Measurements from ENCODE around the gene SCRN3. TPM values are rescaled to one million over a fixed set of nuclear protein-coding genes. Genes with fewer than 3 reads are reported as not detected.
"Not testable (repeated sequence)": the region's sequence is repeated elsewhere in the genome, so short reads cannot be mapped to it uniquely, and the experiment has no call there.

Gene SCRN3
- 17.3 and 17.4 TPM in 2 replicates for total RNA-seq

GRCh38 chr2:174395284-174395968 is at the start of gene SCRN3:
TSS of gene SCRN3 (plus strand) at chr2:174395730. CDS start at chr2:174398284, 2,554 bp downstream.
- Mint-ChIP-seq H3K9me3 (no peaks in the 10 kb centered on the region), H3K4me1 (ENCODE audit: low read depth) (peaks cover 27% of the 10 kb centered on the region), H3K27me3 (ENCODE audit: low read depth) (no peaks in the 10 kb centered on the region), H3K27ac (peak within 1 kb of the TSS; percentile 99), H3K36me3 (ENCODE audit: low read depth) (peaks cover 26% of the 10 kb centered on the region), H3K4me3 (ENCODE audit: low read depth) (peak within 1 kb of the TSS; percentile 99)
- intact Hi-C loops (cut with micrococcal nuclease) = loop anchor here (5.0 to 10.0 kb wide), 4 partner anchors 97 to 433 kb away; partner anchors contain the start of gene OLA1
- peak; percentile 70 for DNase-seq (ENCODE audit: low spot score)

- Mint-ChIP-seq H3K9me3 (no peaks in the 10 kb centered on the region), H3K36me3 (ENCODE audit: low read depth) (peaks cover 10% of the 10 kb centered on the region), H3K27ac (no peak overlapping the region), H3K4me3 (ENCODE audit: low read depth) (no peak overlapping the region), H3K27me3 (ENCODE audit: low read depth) (peaks cover 14% of the 10 kb centered on the region), H3K4me1 (ENCODE audit: low read depth) (no peaks in the 10 kb centered on the region)
- intact Hi-C loops (cut with micrococcal nuclease) = no loop called here
- DNase-seq (ENCODE audit: low spot score) = no peak
These were observed 45.5 kb upstream of the SCRN3 start for GRCh38 chr2:174350018-174350417.

GRCh38 chr2:174350593-174351181 is 44.8 kb upstream of the SCRN3 start:
- peaks cover 10% of the 10 kb centered on the region for H3K36me3 Mint-ChIP-seq (ENCODE audit: low read depth)

GRCh38 chr2:174353004-174353403 is 42.5 kb upstream of the SCRN3 start:
- DNase-seq (ENCODE audit: low spot score) = no peak
- Mint-ChIP-seq H3K9me3 (no peaks in the 10 kb centered on the region), H3K4me1 (ENCODE audit: low read depth) (no peaks in the 10 kb centered on the region), H3K36me3 (ENCODE audit: low read depth) (peaks cover 10% of the 10 kb centered on the region), H3K27ac (no peak overlapping the region), H3K4me3 (ENCODE audit: low read depth) (no peak overlapping the region), H3K27me3 (ENCODE audit: low read depth) (no peaks in the 10 kb centered on the region)
- intact Hi-C loops (cut with micrococcal nuclease) = no loop called here

More at GRCh38 chr2:174350593-174351181, 44.8 kb upstream of the SCRN3 start:
- no peaks in the 10 kb centered on the region for H3K9me3 Mint-ChIP-seq
- H3K27me3 Mint-ChIP-seq (ENCODE audit: low read depth) = peaks cover 9% of the 10 kb centered on the region
- no peak for DNase-seq (ENCODE audit: low spot score)
- no peak overlapping the region for H3K4me3 Mint-ChIP-seq (ENCODE audit: low read depth)
- H3K27ac Mint-ChIP-seq = no peak overlapping the region
- no peaks in the 10 kb centered on the region for H3K4me1 Mint-ChIP-seq (ENCODE audit: low read depth)
- intact Hi-C loops (cut with micrococcal nuclease) = no loop called here

GRCh38 chr2:174356347-174356746 is 39.2 kb upstream of the SCRN3 start:
- H3K4me3 Mint-ChIP-seq (ENCODE audit: low read depth) = no peak overlapping the region
- no peaks in the 10 kb centered on the region for H3K27me3 Mint-ChIP-seq (ENCODE audit: low read depth)
- H3K27ac Mint-ChIP-seq = no peak overlapping the region
- intact Hi-C loops (cut with micrococcal nuclease) = no loop called here
- H3K9me3 Mint-ChIP-seq = no peaks in the 10 kb centered on the region
- DNase-seq (ENCODE audit: low spot score) = no peak
- H3K36me3 Mint-ChIP-seq (ENCODE audit: low read depth) = peaks cover 12% of the 10 kb centered on the region
- no peaks in the 10 kb centered on the region for H3K4me1 Mint-ChIP-seq (ENCODE audit: low read depth)

- DNase-seq (ENCODE audit: low spot score); intact Hi-C loops (cut with micrococcal nuclease); H3K27ac Mint-ChIP-seq; H3K4me1 Mint-ChIP-seq (ENCODE audit: low read depth); H3K27me3 Mint-ChIP-seq (ENCODE audit: low read depth); H3K4me3 Mint-ChIP-seq (ENCODE audit: low read depth): not testable (repeated sequence)
- Mint-ChIP-seq H3K36me3 (ENCODE audit: low read depth) (peaks cover 33% of the 10 kb centered on the region), H3K9me3 (peaks cover 13% of the 10 kb centered on the region)
These were observed 35.9 kb upstream of the SCRN3 start for GRCh38 chr2:174359663-174360062.

GRCh38 chr2:174362949-174363348 is 32.6 kb upstream of the SCRN3 start:
- Mint-ChIP-seq H3K27me3 (ENCODE audit: low read depth) (no peaks in the 10 kb centered on the region), H3K27ac (no peak overlapping the region), H3K4me1 (ENCODE audit: low read depth) (no peaks in the 10 kb centered on the region), H3K4me3 (ENCODE audit: low read depth) (no peak overlapping the region), H3K9me3 (peaks cover 33% of the 10 kb centered on the region), H3K36me3 (ENCODE audit: low read depth) (peaks cover 59% of the 10 kb centered on the region)
- intact Hi-C loops (cut with micrococcal nuclease) = no loop called here
- no peak for DNase-seq (ENCODE audit: low spot score)

- Mint-ChIP-seq H3K36me3 (ENCODE audit: low read depth) (peaks cover 62% of the 10 kb centered on the region), H3K9me3 (peaks cover 33% of the 10 kb centered on the region)
- H3K4me3 Mint-ChIP-seq (ENCODE audit: low read depth); intact Hi-C loops (cut with micrococcal nuclease); H3K27me3 Mint-ChIP-seq (ENCODE audit: low read depth); H3K27ac Mint-ChIP-seq; H3K4me1 Mint-ChIP-seq (ENCODE audit: low read depth); DNase-seq (ENCODE audit: low spot score): not testable (repeated sequence)
These were observed 31.9 kb upstream of the SCRN3 start for GRCh38 chr2:174363492-174364225.

GRCh38 chr2:174364628-174365027 is 30.9 kb upstream of the SCRN3 start:
- Mint-ChIP-seq H3K9me3 (peaks cover 33% of the 10 kb centered on the region), H3K27me3 (ENCODE audit: low read depth) (no peaks in the 10 kb centered on the region), H3K27ac (no peak overlapping the region), H3K4me1 (ENCODE audit: low read depth) (no peaks in the 10 kb centered on the region), H3K4me3 (ENCODE audit: low read depth) (no peak overlapping the region), H3K36me3 (ENCODE audit: low read depth) (peaks cover 67% of the 10 kb centered on the region)
- intact Hi-C loops (cut with micrococcal nuclease) = no loop called here
- DNase-seq (ENCODE audit: low spot score) = no peak

- Mint-ChIP-seq H3K27me3 (ENCODE audit: low read depth) (no peaks in the 10 kb centered on the region), H3K4me3 (ENCODE audit: low read depth) (no peak overlapping the region)
These were observed 30.0 kb upstream of the SCRN3 start for GRCh38 chr2:174365571-174365970.

GRCh38 chr2:174368691-174369090 is 26.8 kb upstream of the SCRN3 start:
- Mint-ChIP-seq H3K9me3 (peaks cover 27% of the 10 kb centered on the region), H3K27me3 (ENCODE audit: low read depth) (no peaks in the 10 kb centered on the region), H3K4me3 (ENCODE audit: low read depth) (no peak overlapping the region), H3K27ac (no peak overlapping the region), H3K4me1 (ENCODE audit: low read depth) (no peaks in the 10 kb centered on the region), H3K36me3 (ENCODE audit: low read depth) (peaks cover 49% of the 10 kb centered on the region)
- intact Hi-C loops (cut with micrococcal nuclease) = no loop called here
- no peak for DNase-seq (ENCODE audit: low spot score)

More at GRCh38 chr2:174365571-174365970, 30.0 kb upstream of the SCRN3 start:
- H3K27ac Mint-ChIP-seq = no peak overlapping the region
- H3K9me3 Mint-ChIP-seq = peaks cover 33% of the 10 kb centered on the region
- H3K36me3 Mint-ChIP-seq (ENCODE audit: low read depth) = peaks cover 62% of the 10 kb centered on the region
- H3K4me1 Mint-ChIP-seq (ENCODE audit: low read depth) = no peaks in the 10 kb centered on the region
- DNase-seq (ENCODE audit: low spot score) = no peak
- intact Hi-C loops (cut with micrococcal nuclease) = no loop called here

GRCh38 chr2:174376967-174377366 is 18.6 kb upstream of the SCRN3 start:
- Mint-ChIP-seq H3K27me3 (ENCODE audit: low read depth) (no peaks in the 10 kb centered on the region), H3K4me3 (ENCODE audit: low read depth) (no peak overlapping the region), H3K27ac (no peak overlapping the region), H3K9me3 (no peaks in the 10 kb centered on the region), H3K36me3 (ENCODE audit: low read depth) (peaks cover 50% of the 10 kb centered on the region), H3K4me1 (ENCODE audit: low read depth) (no peaks in the 10 kb centered on the region)
- intact Hi-C loops (cut with micrococcal nuclease) = no loop called here
- DNase-seq (ENCODE audit: low spot score) = no peak

GRCh38 chr2:174383796-174384195 is 11.7 kb upstream of the SCRN3 start:
- H3K4me3 Mint-ChIP-seq (ENCODE audit: low read depth) = no peak overlapping the region
- peaks cover 34% of the 10 kb centered on the region for H3K36me3 Mint-ChIP-seq (ENCODE audit: low read depth)
- no peak for DNase-seq (ENCODE audit: low spot score)
- H3K27ac Mint-ChIP-seq = no peak overlapping the region
- intact Hi-C loops (cut with micrococcal nuclease) = no loop called here
- peaks cover 1% of the 10 kb centered on the region for H3K9me3 Mint-ChIP-seq
- H3K27me3 Mint-ChIP-seq (ENCODE audit: low read depth) = no peaks in the 10 kb centered on the region
- H3K4me1 Mint-ChIP-seq (ENCODE audit: low read depth) = peaks cover 4% of the 10 kb centered on the region

All from activated T-helper 2 cell treated with anti-CD3 and anti-CD28 coated beads, Interferon-gamma antibody, Interleukin-2, Interleukin-4, amounts not matched to agents 10 μg/mL and 5 μg/mL and 100 μg/mL, durations not matched to agents 14 hours and 24 hours and 36 hours (primary cell).